Activated T-cell treated with anti-CD3 and anti-CD28 coated beads, Interleukin-2, amount 50 U/mL, for 1 hour (primary cell): ENCODE measurements around the gene HBZ.
"Not testable (repeated sequence)": the region's sequence is repeated elsewhere in the genome, so short reads cannot be mapped to it uniquely, and the experiment has no call there.

Experiments
- DNase-seq: peaks from one replicate; pipeline ENCODE4 v3.0.0-alpha.2; 2020

The HBZ gene

GRCh38 chr16:165539-166374 lies 13.3 kb downstream of the HBZ start, which contains the start of gene HBM:
HBM (plus strand) TSS chr16:165978; CDS start chr16:165998, 20 bp downstream.
- peak; percentile 38 for DNase-seq

DNA sequence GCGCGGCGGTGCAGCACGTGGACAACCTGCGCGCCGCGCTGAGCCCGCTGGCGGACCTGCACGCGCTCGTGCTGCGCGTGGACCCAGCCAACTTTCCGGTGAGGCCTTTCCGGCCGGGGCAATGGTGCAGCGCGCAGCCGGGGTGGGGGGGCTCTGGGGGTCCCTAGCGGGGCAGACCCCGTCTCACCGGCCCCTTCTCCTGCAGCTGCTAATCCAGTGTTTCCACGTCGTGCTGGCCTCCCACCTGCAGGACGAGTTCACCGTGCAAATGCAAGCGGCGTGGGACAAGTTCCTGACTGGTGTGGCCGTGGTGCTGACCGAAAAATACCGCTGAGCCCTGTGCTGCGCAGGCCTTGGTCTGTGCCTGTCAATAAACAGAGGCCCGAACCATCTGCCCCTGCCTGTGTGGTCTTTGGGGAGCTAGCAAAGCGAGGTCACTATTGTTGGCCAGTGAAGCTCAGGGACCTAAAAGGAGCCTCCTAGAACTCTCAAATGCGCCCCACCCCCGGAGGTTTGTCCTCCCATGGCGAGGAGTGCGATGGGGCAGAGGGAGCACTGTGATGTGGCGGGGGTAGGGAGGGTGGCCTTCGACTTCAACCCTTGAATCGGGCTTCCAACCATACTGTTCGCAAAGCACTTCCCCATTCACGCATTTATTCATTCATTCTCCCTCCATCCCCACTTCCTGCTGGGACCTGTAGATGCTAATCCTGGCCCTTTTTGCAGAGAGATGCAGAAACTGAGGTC lies 14.1 kb downstream of the HBZ start:
- no peak for DNase-seq

DNA sequence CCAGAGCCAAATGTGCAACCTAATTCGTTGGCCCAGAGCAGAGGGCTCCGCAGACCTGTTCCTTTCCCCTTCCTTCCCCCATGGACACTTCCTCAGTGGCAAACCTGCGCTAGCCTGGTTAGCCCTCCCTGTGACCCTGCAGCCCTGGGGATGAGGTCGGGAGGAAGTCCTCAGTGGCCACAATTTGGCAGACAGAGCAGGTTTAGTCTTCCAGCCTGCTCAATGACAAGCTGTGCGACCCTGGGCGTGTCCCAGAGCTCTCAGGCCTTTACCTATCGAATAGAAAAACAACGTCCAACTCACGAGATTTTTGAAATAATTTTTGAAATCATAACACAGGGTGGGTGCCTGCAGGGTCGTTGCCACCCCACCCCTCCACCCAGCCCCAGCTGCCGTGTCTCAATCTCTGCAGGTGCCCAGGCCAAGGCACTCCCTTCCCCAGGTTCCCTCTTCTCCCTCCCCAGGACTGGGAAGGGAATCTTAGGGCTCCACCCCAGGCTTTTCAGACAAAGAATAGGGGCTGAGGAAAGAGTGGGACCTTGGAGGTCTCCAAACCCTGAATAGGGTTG lies 14.8 kb downstream of the HBZ start:
- DNase-seq: no peak

- DNase-seq: no peak
These were observed 16.0 kb downstream of the HBZ start for GRCh38 chr16:168424-168823.

DNA sequence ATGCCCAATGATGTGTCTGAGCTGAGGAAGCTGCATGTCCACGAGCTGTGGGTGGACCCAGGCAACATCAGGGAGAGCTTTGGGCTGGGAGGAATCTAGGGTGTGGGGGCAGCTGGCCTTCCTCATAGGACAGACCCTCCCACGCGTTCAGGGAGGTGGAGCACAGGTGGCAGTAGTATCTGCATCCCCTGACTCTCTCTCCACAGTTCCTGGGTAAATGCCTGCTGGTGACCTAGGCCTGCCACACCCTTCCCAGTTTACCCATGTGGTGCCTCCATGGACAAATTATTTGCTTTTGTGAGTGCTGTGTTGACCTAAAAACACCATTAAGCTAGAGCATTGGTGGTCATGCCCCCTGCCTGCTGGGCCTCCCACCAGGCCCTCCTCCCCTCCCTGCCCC lies 16.6 kb downstream of the HBZ start:
- DNase-seq: no peak

DNA sequence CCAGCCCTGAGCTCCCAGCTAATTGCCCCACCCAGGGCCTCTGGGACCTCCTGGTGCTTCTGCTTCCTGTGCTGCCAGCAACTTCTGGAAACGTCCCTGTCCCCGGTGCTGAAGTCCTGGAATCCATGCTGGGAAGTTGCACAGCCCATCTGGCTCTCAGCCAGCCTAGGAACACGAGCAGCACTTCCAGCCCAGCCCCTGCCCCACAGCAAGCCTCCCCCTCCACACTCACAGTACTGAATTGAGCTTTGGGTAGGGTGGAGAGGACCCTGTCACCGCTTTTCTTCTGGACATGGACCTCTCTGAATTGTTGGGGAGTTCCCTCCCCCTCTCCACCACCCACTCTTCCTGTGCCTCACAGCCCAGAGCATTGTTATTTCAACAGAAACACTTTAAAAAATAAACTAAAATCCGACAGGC lies 17.7 kb downstream of the HBZ start:
- DNase-seq: not testable (repeated sequence)

- DNase-seq: no peak
These were observed 18.3 kb downstream of the HBZ start for GRCh38 chr16:170788-171187.

- not testable (repeated sequence) for DNase-seq
These were observed 20.0 kb downstream of the HBZ start, which contains the start of gene HBA2 for GRCh38 chr16:172374-172941. HBA2 (plus strand) TSS chr16:172876; CDS start chr16:172913, 37 bp downstream.

DNA sequence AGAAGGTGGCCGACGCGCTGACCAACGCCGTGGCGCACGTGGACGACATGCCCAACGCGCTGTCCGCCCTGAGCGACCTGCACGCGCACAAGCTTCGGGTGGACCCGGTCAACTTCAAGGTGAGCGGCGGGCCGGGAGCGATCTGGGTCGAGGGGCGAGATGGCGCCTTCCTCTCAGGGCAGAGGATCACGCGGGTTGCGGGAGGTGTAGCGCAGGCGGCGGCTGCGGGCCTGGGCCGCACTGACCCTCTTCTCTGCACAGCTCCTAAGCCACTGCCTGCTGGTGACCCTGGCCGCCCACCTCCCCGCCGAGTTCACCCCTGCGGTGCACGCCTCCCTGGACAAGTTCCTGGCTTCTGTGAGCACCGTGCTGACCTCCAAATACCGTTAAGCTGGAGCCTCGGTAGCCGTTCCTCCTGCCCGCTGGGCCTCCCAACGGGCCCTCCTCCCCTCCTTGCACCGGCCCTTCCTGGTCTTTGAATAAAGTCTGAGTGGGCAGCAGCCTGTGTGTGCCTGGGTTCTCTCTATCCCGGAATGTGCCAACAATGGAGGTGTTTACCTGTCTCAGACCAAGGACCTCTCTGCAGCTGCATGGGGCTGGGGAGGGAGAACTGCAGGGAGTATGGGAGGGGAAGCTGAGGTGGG lies 20.9 kb downstream of the HBZ start:
- not testable (repeated sequence) for DNase-seq

- DNase-seq: not testable (repeated sequence)
These were observed 21.7 kb downstream of the HBZ start for GRCh38 chr16:173928-174769.

GRCh38 chr16:175011-175949 lies 22.8 kb downstream of the HBZ start:
- no peak for DNase-seq

DNA sequence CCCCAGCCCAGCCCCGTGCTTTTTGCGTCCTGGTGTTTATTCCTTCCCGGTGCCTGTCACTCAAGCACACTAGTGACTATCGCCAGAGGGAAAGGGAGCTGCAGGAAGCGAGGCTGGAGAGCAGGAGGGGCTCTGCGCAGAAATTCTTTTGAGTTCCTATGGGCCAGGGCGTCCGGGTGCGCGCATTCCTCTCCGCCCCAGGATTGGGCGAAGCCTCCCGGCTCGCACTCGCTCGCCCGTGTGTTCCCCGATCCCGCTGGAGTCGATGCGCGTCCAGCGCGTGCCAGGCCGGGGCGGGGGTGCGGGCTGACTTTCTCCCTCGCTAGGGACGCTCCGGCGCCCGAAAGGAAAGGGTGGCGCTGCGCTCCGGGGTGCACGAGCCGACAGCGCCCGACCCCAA lies 23.6 kb downstream of the HBZ start:
- not testable (repeated sequence) for DNase-seq

- DNase-seq: not testable (repeated sequence)
These were observed 24.3 kb downstream of the HBZ start, which contains the start of gene HBA1 for GRCh38 chr16:176477-177382. HBA1 (plus strand) TSS chr16:176680; CDS start chr16:176717, 37 bp downstream.

GRCh38 chr16:177394-177822 lies 25.0 kb downstream of the HBZ start:
- DNase-seq: no peak

DNA sequence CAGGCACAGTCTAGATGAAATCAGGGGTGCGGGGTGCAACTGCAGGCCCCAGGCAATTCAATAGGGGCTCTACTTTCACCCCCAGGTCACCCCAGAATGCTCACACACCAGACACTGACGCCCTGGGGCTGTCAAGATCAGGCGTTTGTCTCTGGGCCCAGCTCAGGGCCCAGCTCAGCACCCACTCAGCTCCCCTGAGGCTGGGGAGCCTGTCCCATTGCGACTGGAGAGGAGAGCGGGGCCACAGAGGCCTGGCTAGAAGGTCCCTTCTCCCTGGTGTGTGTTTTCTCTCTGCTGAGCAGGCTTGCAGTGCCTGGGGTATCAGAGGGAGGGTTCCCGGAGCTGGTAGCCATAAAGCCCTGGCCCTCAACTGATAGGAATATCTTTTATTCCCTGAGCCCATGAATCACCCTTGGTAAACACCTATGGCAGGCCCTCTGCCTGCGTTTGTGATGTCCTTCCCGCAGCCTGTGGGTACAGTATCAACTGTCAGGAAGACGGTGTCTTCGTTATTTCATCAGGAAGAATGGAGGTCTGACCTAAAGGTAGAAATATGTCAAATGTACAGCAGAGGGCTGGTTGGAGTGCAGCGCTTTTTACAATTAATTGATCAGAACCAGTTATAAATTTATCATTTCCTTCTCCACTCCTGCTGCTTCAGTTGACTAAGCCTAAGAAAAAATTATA lies 25.7 kb downstream of the HBZ start:
- DNase-seq: no peak

DNA sequence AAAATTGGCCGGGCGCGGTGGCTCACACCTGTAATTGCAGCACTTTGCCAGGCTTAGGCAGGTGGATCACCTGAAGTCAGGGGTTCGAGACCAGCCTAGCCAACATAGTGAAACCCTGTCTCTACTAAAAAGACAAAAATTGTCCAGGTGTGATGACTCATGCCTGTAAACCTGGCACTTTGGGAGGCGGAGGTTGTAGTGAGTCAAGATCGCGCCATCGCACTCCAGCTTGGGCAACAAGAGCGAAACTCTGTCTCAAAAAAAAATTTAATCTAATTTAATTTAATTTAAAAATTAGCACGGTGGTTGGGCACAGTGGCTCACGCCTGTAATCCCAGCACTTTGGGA lies 26.2 kb downstream of the HBZ start:
- DNase-seq: no peak

DNA sequence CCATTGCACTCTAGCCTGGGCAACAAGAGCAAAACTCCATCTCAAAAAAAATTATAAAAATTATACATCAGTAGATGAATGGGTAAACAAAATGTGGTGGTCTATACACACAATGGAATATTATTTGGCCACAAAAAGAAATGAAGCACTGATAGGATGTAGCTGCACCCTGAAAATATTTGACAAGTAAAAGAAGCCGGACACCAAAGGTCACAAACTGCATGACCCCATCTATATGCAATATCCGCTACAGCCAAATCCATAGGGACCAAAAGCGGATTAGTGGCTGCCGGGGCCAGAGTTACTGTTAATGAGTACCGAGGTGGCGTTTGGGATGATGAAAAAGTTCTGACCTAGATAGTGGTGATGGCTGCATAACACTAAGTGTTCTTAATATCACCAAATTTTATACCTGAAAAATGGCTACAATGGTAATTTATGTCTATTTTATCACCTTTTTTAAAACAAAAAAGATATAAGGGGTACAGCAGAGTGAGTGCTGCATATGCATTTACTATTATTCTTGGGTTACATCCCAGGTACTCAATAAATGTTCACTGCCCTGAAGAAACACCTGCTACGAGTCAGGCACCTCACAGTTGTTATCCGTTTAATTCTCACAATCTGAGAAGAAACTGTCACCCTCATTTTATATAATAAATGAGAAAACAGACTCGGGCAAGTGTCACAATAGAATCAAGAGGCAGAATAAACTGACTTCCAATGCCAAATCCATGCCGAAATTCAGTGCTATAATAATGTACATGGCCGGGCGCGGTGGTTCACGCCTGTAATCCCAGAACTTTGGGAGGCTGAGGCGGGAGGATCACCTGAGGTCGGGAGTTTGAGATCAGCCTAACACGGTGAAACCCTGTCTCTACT lies 27.0 kb downstream of the HBZ start:
- no peak for DNase-seq
